GM18505 (cell line): Measurements from ENCODE around the gene PAIP2.

Source experiments
- ATAC-seq: cut with Tn5 transposase; IDR thresholded peaks from one replicate; pipeline ENCODE4 v1.9.1; 2021; ENCODE audit not compliant: unreplicated experiment
- POLR2A ChIP-seq: IDR thresholded peaks from 4 replicates; pipeline ENCODE4 v1.6.1; 2011; ENCODE audit warnings: borderline replicate concordance; ENCODE audit not compliant: insufficient read depth, insufficient read length; ENCODE audit errors: extremely low read depth

Gene PAIP2

GRCh38 chr5:139389701-139390638 lies 48.3 kb downstream of the PAIP2 start, which contains the start of gene MZB1:
Gene MZB1, minus strand, starts transcription at chr5:139389913. Its CDS starts 57 bp downstream, at chr5:139389856.
- peak; percentile 35 for ATAC-seq
- peak; percentile 96 for TF ChIP-seq POLR2A

- no peak for TF ChIP-seq POLR2A
- no peak for ATAC-seq
These were observed 49.2 kb downstream of the PAIP2 start for GRCh38 chr5:139390639-139391569.

- peak; percentile 0 for ATAC-seq
- peak; percentile 55 for TF ChIP-seq POLR2A
These were observed 50.1 kb downstream of the PAIP2 start for GRCh38 chr5:139391570-139392323.

- TF ChIP-seq POLR2A: peak; percentile 69
- peak; percentile 14 for ATAC-seq
These were observed 50.6 kb downstream of the PAIP2 start for GRCh38 chr5:139392324-139392677.

GRCh38 chr5:139392678-139393496 lies 51.2 kb downstream of the PAIP2 start:
- ATAC-seq: peak; percentile 41
- TF ChIP-seq POLR2A: no peak

GRCh38 chr5:139393497-139394122 lies 52.0 kb downstream of the PAIP2 start:
- no peak for ATAC-seq

GRCh38 chr5:139394123-139394653 lies 52.5 kb downstream of the PAIP2 start:
- TF ChIP-seq POLR2A: peak; percentile 39
- no peak for ATAC-seq

More at GRCh38 chr5:139393497-139394122, 52.0 kb downstream of the PAIP2 start:
- no peak for TF ChIP-seq POLR2A

- no peak for ATAC-seq
- TF ChIP-seq POLR2A: no peak
These were observed 53.3 kb downstream of the PAIP2 start, which contains the start of gene PROB1 for GRCh38 chr5:139394654-139395566. Gene PROB1, minus strand, starts transcription at chr5:139395104. Its CDS starts 23 bp downstream, at chr5:139395081.

GRCh38 chr5:139395844-139396640 lies 54.4 kb downstream of the PAIP2 start:
- ATAC-seq: no peak
- no peak for TF ChIP-seq POLR2A

GRCh38 chr5:139396691-139397090 lies 55.0 kb downstream of the PAIP2 start:
- no peak for TF ChIP-seq POLR2A
- ATAC-seq: no peak
